BJ (cell line): Measurements from ENCODE around the gene SAG. TPM values are rescaled to one million over a fixed set of nuclear protein-coding genes. Genes with fewer than 3 reads are reported as not detected.

Experiments used
- CTCF ChIA-PET: fragments of 350-600 bp; formaldehyde crosslinking; extraction: SDS; loops from one replicate; lab custom pipeline; 2021; ENCODE audit warnings: antibody characterized with exemption, inconsistent platforms; lab: Yijun Ruan, JAX
- POLR2A ChIA-PET: fragments of 300-600 bp; sonication (Branson Sonifier 250); formaldehyde crosslinking; extraction: SDS; loops from one replicate; lab custom pipeline; 2021; ENCODE audit warnings: antibody characterized with exemption; lab: Charles Lee
- DNase-seq: peaks from one replicate; pipeline ENCODE4 v3.0.0-alpha.2; 2011; ENCODE audit warnings: low read depth
- H3K27me3 ChIP-seq: 2 replicates; pipeline ENCODE4 v1.6.0; 2011; ENCODE audit warnings: low read length; ENCODE audit not compliant: control insufficient read depth, insufficient read depth
- H3K36me3 ChIP-seq: 2 replicates; pipeline ENCODE4 v1.5.1; 2011; ENCODE audit warnings: low read length; ENCODE audit not compliant: control insufficient read depth, insufficient read depth
- H3K4me3 ChIP-seq: 2 replicates; pipeline ENCODE4 v1.5.1; 2011; ENCODE audit warnings: low read depth, mild to moderate bottlenecking, control low read depth, low read length
- polyA plus RNA-seq: library from polyadenylated mRNA; depleted of rRNA; stranded (reverse); fragments of >200 nt; gene quantifications from 2 replicates; pipeline ENCODE4 v1.2.3, GENCODE V29; 2011
- TF ChIP-seq, protein P1 (sequence below): IDR thresholded peaks from 2 replicates; pipeline ENCODE4 v1.5.1; 2011; ENCODE audit warnings: low read depth, mild to moderate bottlenecking, control low read depth, inconsistent platforms, low read length, moderate library complexity; ENCODE audit not compliant: insufficient read depth

The SAG gene
- polyA plus RNA-seq, 1 experiment = not detected

GRCh38 chr2:233355916-233356315 lies 48.3 kb downstream of the SAG start:
- H3K36me3 ChIP-seq = no peaks in the 10 kb centered on the region
- TF ChIP-seq, protein P1, sequence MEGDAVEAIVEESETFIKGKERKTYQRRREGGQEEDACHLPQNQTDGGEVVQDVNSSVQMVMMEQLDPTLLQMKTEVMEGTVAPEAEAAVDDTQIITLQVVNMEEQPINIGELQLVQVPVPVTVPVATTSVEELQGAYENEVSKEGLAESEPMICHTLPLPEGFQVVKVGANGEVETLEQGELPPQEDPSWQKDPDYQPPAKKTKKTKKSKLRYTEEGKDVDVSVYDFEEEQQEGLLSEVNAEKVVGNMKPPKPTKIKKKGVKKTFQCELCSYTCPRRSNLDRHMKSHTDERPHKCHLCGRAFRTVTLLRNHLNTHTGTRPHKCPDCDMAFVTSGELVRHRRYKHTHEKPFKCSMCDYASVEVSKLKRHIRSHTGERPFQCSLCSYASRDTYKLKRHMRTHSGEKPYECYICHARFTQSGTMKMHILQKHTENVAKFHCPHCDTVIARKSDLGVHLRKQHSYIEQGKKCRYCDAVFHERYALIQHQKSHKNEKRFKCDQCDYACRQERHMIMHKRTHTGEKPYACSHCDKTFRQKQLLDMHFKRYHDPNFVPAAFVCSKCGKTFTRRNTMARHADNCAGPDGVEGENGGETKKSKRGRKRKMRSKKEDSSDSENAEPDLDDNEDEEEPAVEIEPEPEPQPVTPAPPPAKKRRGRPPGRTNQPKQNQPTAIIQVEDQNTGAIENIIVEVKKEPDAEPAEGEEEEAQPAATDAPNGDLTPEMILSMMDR = no peak
- H3K27me3 ChIP-seq = no peaks in the 10 kb centered on the region
- ChIA-PET CTCF (interaction anchor here (0.6 to 2.0 kb wide), 4 partner anchors 10 to 350 kb away, joined by 3 to 7 read pairs (median 4); no protein-coding TSS in a partner anchor), POLR2A (no interaction called here)
- no peak for DNase-seq
- H3K4me3 ChIP-seq = no peak overlapping the region

DNA sequence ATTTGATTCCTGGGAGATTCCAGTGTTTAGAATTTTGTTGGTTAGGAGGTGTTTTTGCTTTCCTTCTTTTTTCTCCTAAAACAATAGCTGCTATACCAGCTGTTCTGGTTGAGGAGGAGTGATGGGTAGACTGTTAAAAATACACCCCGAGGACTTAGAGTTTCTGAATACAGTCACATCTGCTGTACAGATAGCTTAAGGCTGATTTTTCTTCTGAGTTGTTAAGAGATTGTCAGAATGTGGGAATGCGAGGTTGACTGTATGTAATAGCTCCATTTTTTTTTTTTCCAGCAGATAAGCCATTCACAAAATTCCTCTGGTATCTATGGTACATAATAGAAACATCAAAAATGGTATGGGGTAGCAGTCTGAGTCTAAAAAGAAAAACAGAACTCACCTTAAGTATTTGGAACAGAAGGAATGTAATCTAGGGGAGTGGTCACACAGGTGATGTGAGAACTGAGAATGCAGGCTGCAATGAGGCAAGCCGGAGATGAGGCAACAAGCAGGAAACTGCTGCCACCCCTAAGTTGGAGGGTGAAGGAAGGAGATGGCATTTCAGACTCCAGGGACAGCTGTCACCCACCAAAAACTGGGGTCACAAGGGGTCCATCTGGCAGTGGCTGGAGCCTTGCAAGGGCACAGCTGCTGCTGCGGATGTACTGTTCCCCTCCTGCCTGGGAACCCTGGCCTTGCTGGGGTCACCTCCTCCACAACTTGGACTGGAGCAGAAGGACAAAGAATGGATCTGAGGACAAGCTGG lies 49.1 kb downstream of the SAG start:
- DNase-seq = no peak
- Histone ChIP-seq H3K36me3 (no peaks in the 10 kb centered on the region), H3K27me3 (no peaks in the 10 kb centered on the region), H3K4me3 (no peak overlapping the region)
- CTCF ChIA-PET = interaction anchor here (0.6 to 1.6 kb wide), 5 partner anchors 9 to 349 kb away, joined by 3 to 6 read pairs (median 4); no protein-coding TSS in a partner anchor
- POLR2A ChIA-PET = no interaction called here
- TF ChIP-seq, protein P1 = no peak

GRCh38 chr2:233358335-233358734 lies 50.7 kb downstream of the SAG start:
- ChIA-PET POLR2A (no interaction called here), CTCF (interaction anchor here (1.1 kb wide), 1 partner anchor 14 kb away, joined by 5 read pairs; no protein-coding TSS in a partner anchor)
- TF ChIP-seq, protein P1 = no peak
- no peaks in the 10 kb centered on the region for H3K27me3 ChIP-seq
- no peak for DNase-seq
- no peak overlapping the region for H3K4me3 ChIP-seq
- H3K36me3 ChIP-seq = no peaks in the 10 kb centered on the region

DNA sequence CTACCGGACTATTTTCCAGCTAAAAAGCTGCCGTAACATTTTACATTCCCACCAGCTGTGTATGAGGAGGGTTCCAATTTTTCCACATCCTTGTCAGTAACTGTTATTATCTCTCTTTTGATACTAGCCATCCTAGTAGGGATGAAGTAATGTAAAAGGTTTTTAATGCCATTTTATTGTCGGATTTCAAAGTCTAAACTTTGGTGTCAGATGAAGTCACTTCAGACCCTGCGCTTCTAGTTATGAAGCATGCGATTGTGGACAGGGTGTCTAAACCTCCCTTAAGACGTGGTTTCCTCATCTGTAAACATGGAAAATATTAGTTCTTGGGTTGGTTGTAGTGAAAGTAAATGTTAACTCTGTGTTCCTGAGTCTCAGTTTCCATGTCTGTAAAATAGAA lies 51.3 kb downstream of the SAG start:
- H3K4me3 ChIP-seq = no peak overlapping the region
- ChIA-PET CTCF (no interaction called here), POLR2A (no interaction called here)
- no peaks in the 10 kb centered on the region for H3K27me3 ChIP-seq
- DNase-seq = no peak
- no peaks in the 10 kb centered on the region; the same call in 1 of the 2 replicates for H3K36me3 ChIP-seq
- TF ChIP-seq, protein P1 = no peak

DNA sequence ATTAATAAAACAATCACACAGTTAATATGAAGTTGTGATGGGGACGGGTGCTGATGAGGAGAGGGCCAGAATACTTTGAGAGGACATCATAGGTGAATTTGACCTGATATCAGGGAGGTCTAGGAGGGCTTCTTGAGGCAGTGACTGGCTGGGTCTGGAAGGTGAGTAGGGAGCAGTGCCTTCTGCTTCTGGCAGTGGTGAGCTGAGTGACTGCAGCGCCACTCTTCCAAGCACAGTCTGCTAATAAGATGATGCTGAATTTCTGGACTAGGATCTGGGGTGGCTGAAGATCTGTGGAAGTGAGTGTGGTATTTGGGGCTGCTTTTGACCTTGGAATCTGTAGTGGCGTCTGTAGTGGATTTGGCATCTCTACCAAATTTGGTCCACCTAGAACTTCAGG lies 52.2 kb downstream of the SAG start:
- POLR2A ChIA-PET = interaction anchor here (0.7 kb wide), 1 partner anchor 70 kb away, joined by 3 read pairs; no protein-coding TSS in a partner anchor

More for the DNA sequence above, 52.2 kb downstream of the SAG start:
- Histone ChIP-seq H3K27me3 (no peaks in the 10 kb centered on the region), H3K4me3 (no peak overlapping the region), H3K36me3 (no peaks in the 10 kb centered on the region; the same call in 1 of the 2 replicates)
- TF ChIP-seq, protein P1 = no peak
- CTCF ChIA-PET = interaction anchor here (0.6 kb wide), 1 partner anchor 22 kb away, joined by 3 read pairs; no protein-coding TSS in a partner anchor
- DNase-seq = no peak
